SK-N-SH (cell line): Measurements from ENCODE around the gene ZNF490. TPM values are rescaled to one million over a fixed set of nuclear protein-coding genes. Genes with fewer than 3 reads are reported as not detected.

ENCODE experiments used
- CTCF ChIA-PET: fragments of 300-600, 350-600 bp; formaldehyde crosslinking; extraction: SDS; loops from one replicate; lab custom pipeline; 2021; lab: Yijun Ruan, JAX
- POLR2A ChIA-PET: fragments of 350-600 bp; sonication (Branson Sonifier 250); formaldehyde crosslinking; extraction: SDS; loops from one replicate; lab custom pipeline; 2020; ENCODE audit warnings: antibody characterized with exemption, inconsistent platforms; lab: Yijun Ruan, JAX
- DNase-seq: peaks from one replicate; pipeline ENCODE4 v3.0.0; 2012
- H2AFZ ChIP-seq: fragments of 200-600 bp; sonication (generic); 2 replicates; pipeline ENCODE4 v1.8.1; 2016; ENCODE audit warnings: antibody characterized with exemption, mild to moderate bottlenecking, low read depth
- H3F3A ChIP-seq: fragments of 200-600 bp; sonication (generic); replicated peaks from 2 replicates; pipeline ENCODE3; 2016; ENCODE audit warnings: antibody characterized with exemption, mild to moderate bottlenecking; ENCODE audit not compliant: insufficient read depth
- H3K27ac ChIP-seq, 2 experiments: fragments of 200-500 bp in 1 of 2; fragments of 200-600 bp in 1 of 2; sonication (Bioruptor generic) in 1 of 2; sonication (generic), shearing (Covaris generic) in 1 of 2; 2 replicates each; pipeline versions ENCODE4 v1.5.1 to v1.6.1; 2014 to 2016; ENCODE audit warnings: low read depth in 2 of 2, inconsistent platforms in 1 of 2, low read length in 1 of 2, mild to moderate bottlenecking in 1 of 2, mixed read lengths in 1 of 2
- H3K27me3 ChIP-seq: fragments of 200-600 bp; sonication (generic), shearing (Covaris generic); 2 replicates; pipeline ENCODE4 v1.6.1; 2016; ENCODE audit warnings: mixed run types; ENCODE audit not compliant: insufficient read depth
- H3K36me3 ChIP-seq, 2 experiments: fragments of 200-500 bp in 1 of 2; fragments of 200-600 bp in 1 of 2; sonication (Bioruptor generic) in 1 of 2; sonication (generic) in 1 of 2; replicated peaks in 1 of 2; 2 replicates each; pipeline versions ENCODE3 to v1.5.1; 2014 to 2016; ENCODE audit warnings: low read length in 1 of 2, mild to moderate bottlenecking in 1 of 2; ENCODE audit not compliant: insufficient read depth in 2 of 2, control insufficient read depth in 1 of 2
- H3K4me1 ChIP-seq, 2 experiments: fragments of 200-500 bp in 1 of 2; fragments of 200-600 bp in 1 of 2; sonication (Bioruptor generic) in 1 of 2; sonication (generic), shearing (Covaris generic) in 1 of 2; 2 replicates each; pipeline versions ENCODE4 v1.5.1 to v1.6.1; 2014 to 2016; ENCODE audit warnings: low read depth in 1 of 2, low read length in 1 of 2, mixed run types in 1 of 2; ENCODE audit not compliant: insufficient read depth in 2 of 2, control insufficient read depth in 1 of 2
- H3K4me2 ChIP-seq: fragments of 200-600 bp; sonication (generic), shearing (Covaris generic); 2 replicates; pipeline ENCODE4 v1.6.1; 2017; ENCODE audit warnings: mixed run types
- H3K4me3 ChIP-seq, 2 experiments: fragments of 200-500 bp in 1 of 2; fragments of 200-600 bp in 1 of 2; sonication (Bioruptor generic) in 1 of 2; sonication (generic), shearing (Covaris generic) in 1 of 2; 2 replicates each; pipeline versions ENCODE4 v1.5.1 to v1.8.1; 2014 to 2016; ENCODE audit warnings: low read depth in 2 of 2, inconsistent platforms in 1 of 2, low read length in 1 of 2, mild to moderate bottlenecking in 1 of 2, mixed read lengths in 1 of 2, moderate library complexity in 1 of 2
- H3K79me2 ChIP-seq: fragments of 200-600 bp; sonication (generic); 2 replicates; pipeline ENCODE4 v1.8.1; 2017; ENCODE audit warnings: mild to moderate bottlenecking; ENCODE audit not compliant: insufficient read depth
- H3K9ac ChIP-seq: fragments of 200-600 bp; sonication (generic); 2 replicates; pipeline ENCODE4 v1.6.1; 2017; ENCODE audit warnings: mixed run types
- H3K9me2 ChIP-seq: fragments of 200-600 bp; sonication (generic); 2 replicates; pipeline ENCODE4 v1.6.1; 2017; ENCODE audit warnings: mixed run types
- H3K9me3 ChIP-seq: fragments of 200-600 bp; sonication (generic); 2 replicates; pipeline ENCODE4 v1.6.1; 2017; ENCODE audit warnings: mixed run types, mild to moderate bottlenecking, moderate library complexity
- H4K20me1 ChIP-seq: fragments of 200-600 bp; sonication (generic); 2 replicates; pipeline ENCODE4 v1.6.1; 2017; ENCODE audit warnings: mild to moderate bottlenecking, mixed run types; ENCODE audit not compliant: insufficient read depth
- FOSL2 ChIP-seq: IDR thresholded peaks from 2 replicates; pipeline ENCODE4 v1.4.0; 2012; ENCODE audit warnings: low read depth, mild to moderate bottlenecking, moderate library complexity, borderline replicate concordance
- FOXJ3 ChIP-seq: sonication (generic); formaldehyde crosslinking; IDR thresholded peaks from 2 replicates; pipeline ENCODE4 v1.5.1; 2020; ENCODE audit warnings: mild to moderate bottlenecking, missing genetic modification reagents
- GABPA ChIP-seq: IDR thresholded peaks from 2 replicates; pipeline ENCODE4 v1.4.0; 2012; ENCODE audit warnings: low read depth, mild to moderate bottlenecking
- GATA2 ChIP-seq: sonication (generic); formaldehyde crosslinking; IDR thresholded peaks from 2 replicates; pipeline ENCODE4 v1.5.0; 2020; ENCODE audit warnings: mild to moderate bottlenecking, missing genetic modification reagents
- IRF3 ChIP-seq: fragments of 150-350 bp; IDR thresholded peaks from 2 replicates; pipeline ENCODE4 v1.6.1; 2016; ENCODE audit warnings: mild to moderate bottlenecking, low read depth, low read length
- JUND ChIP-seq: IDR thresholded peaks from 2 replicates; pipeline ENCODE4 v1.4.0; 2012
- NFIC ChIP-seq: IDR thresholded peaks from 2 replicates; pipeline ENCODE4 v1.4.0; 2012; ENCODE audit warnings: borderline replicate concordance
- SIN3A ChIP-seq: IDR thresholded peaks from 2 replicates; pipeline ENCODE4 v1.6.1; 2012; ENCODE audit warnings: low read depth, mild to moderate bottlenecking, low read length, moderate library complexity, borderline replicate concordance
- TAF1 ChIP-seq: IDR thresholded peaks from 2 replicates; pipeline ENCODE4 v1.6.1; 2012; ENCODE audit warnings: low read depth, mild to moderate bottlenecking, low read length, moderate library complexity, borderline replicate concordance
- TEAD4 ChIP-seq: IDR thresholded peaks from 2 replicates; pipeline ENCODE4 v1.4.0; 2012; ENCODE audit warnings: mild to moderate bottlenecking, borderline replicate concordance; ENCODE audit not compliant: insufficient read depth
- USF2 ChIP-seq: fragments of 150-350 bp; IDR thresholded peaks from 2 replicates; pipeline ENCODE4 v1.6.1; 2017; ENCODE audit warnings: antibody characterized with exemption, low read length, low read depth, borderline replicate concordance
- WGBS: methylation state at CpG from one replicate; pipeline ENCODE4 v1.1.6; 2017; ENCODE audit warnings: low lambda C conversion rate; 5-methylcytosine and 5-hydroxymethylcytosine counted together
- polyA plus RNA-seq, 3 experiments: library from polyadenylated mRNA; depleted of rRNA; stranded (reverse); fragments of >200 nt; gene quantifications; 2 replicates each; pipeline ENCODE4 v1.2.3, GENCODE V29; 2012
- TF ChIP-seq, protein P1 (sequence below): fragments of 200-600 bp; sonication (generic); IDR thresholded peaks from 2 replicates; pipeline ENCODE4 v1.6.1; 2017; ENCODE audit warnings: antibody characterized with exemption, mild to moderate bottlenecking, moderate library complexity

Gene ZNF490
- polyA plus RNA-seq, 1 of the 3 experiments (the other 2 are of a cell fraction) = 1.3 TPM

- POLR2A ChIA-PET = no interaction called here
- no peak overlapping the region for H2AFZ ChIP-seq
Measured at GRCh38 chr19:12606796-12607195, 3.8 kb downstream of the ZNF490 start.

DNA sequence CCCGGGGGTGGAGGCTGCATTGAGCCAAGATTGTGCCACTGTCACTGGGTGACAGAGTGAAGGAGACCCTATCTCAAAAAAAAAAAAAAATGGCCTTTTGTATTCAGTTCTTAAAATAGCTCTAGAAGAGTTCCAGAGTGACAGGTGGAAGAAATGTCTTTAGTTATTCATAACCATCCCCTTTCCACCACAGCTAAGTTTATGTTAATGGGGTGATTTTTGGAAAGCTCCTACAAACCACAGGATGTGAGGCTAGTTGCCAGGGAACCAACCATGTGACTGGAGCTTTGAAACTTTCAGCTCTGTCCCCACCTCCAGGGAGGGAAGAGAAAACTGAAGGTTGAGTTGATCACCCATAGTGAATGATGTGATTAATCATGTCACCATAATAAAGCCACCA is 6.9 kb downstream of the ZNF490 start:
- no peak for TF ChIP-seq TEAD4
- TF ChIP-seq SIN3A = no peak
- TF ChIP-seq GABPA = no peak
- no peak for TF ChIP-seq GATA2 (CRISPR knock-in tag)
- TF ChIP-seq IRF3 = no peak
- TF ChIP-seq JUND = no peak
- no peak for TF ChIP-seq USF2
- no peak for TF ChIP-seq FOSL2
- TF ChIP-seq, protein P1, sequence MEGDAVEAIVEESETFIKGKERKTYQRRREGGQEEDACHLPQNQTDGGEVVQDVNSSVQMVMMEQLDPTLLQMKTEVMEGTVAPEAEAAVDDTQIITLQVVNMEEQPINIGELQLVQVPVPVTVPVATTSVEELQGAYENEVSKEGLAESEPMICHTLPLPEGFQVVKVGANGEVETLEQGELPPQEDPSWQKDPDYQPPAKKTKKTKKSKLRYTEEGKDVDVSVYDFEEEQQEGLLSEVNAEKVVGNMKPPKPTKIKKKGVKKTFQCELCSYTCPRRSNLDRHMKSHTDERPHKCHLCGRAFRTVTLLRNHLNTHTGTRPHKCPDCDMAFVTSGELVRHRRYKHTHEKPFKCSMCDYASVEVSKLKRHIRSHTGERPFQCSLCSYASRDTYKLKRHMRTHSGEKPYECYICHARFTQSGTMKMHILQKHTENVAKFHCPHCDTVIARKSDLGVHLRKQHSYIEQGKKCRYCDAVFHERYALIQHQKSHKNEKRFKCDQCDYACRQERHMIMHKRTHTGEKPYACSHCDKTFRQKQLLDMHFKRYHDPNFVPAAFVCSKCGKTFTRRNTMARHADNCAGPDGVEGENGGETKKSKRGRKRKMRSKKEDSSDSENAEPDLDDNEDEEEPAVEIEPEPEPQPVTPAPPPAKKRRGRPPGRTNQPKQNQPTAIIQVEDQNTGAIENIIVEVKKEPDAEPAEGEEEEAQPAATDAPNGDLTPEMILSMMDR = no peak
- TF ChIP-seq NFIC = no peak
- no peak for TF ChIP-seq TAF1
- TF ChIP-seq, all 33 proteins: peak for 0
- Histone ChIP-seq H3K9me3 (no peaks in the 10 kb centered on the region), H3F3A (no peaks in the 10 kb centered on the region), H4K20me1 (no peaks in the 10 kb centered on the region), H2AFZ (no peak overlapping the region), H3K27ac (no peak overlapping the region), H3K79me2 (no peaks in the 10 kb centered on the region), H3K4me2 (no peak overlapping the region), H3K4me1 (no peaks in the 10 kb centered on the region), H3K36me3 (peaks cover 3 to 40% of the 10 kb centered on the region in 2 experiments), H3K9me2 (no peaks in the 10 kb centered on the region), H3K4me3 (no peak overlapping the region), H3K9ac (no peak overlapping the region), H3K27me3 (no peaks in the 10 kb centered on the region)
- ChIA-PET POLR2A (no interaction called here), CTCF (interaction anchor here (1.1 to 1.6 kb wide), 2 partner anchors 36 to 39 kb away, joined by 4 read pairs; no protein-coding TSS in a partner anchor)
- DNase-seq = no peak
- 100% methylated on average over 1 of the region's 1 CpG for WGBS

More at GRCh38 chr19:12606796-12607195, 3.8 kb downstream of the ZNF490 start:
- Histone ChIP-seq H3K9ac (no peak overlapping the region), H3K9me2 (no peaks in the 10 kb centered on the region), H3K4me2 (no peak overlapping the region), H3K27me3 (no peaks in the 10 kb centered on the region), H3K4me3 (no peak overlapping the region), H3K79me2 (peaks cover 26% of the 10 kb centered on the region), H3K4me1 (peaks cover 0 to 6% of the 10 kb centered on the region in 2 experiments; a peak in 3 of 4 replicates), H3F3A (peaks cover 8% of the 10 kb centered on the region), H3K9me3 (no peaks in the 10 kb centered on the region), H4K20me1 (no peaks in the 10 kb centered on the region), H3K27ac (no peak overlapping the region), H3K36me3 (peaks cover 3 to 33% of the 10 kb centered on the region in 2 experiments)
- WGBS = 100% methylated on average over 1 of the region's 1 CpG
- TF ChIP-seq FOXJ3 = no peak
- no peak for DNase-seq
- CTCF ChIA-PET = interaction anchor here (1.0 to 1.4 kb wide), 2 partner anchors 33 to 65 kb away, joined by 3 read pairs; no protein-coding TSS in a partner anchor
